Measurements from ENCODE around the gene PITPNC1.

Gene PITPNC1

GRCh38 chr17:67662712-67663111, 285.6 kb downstream of the PITPNC1 start:
- FAIRE-seq (no peak), DNase-seq (ENCODE audit: insufficient read length, low spot score) (no peak)

GRCh38 chr17:67663457-67663856, 286.4 kb downstream of the PITPNC1 start:
- DNase-seq (ENCODE audit: insufficient read length, low spot score) = no peak
- no peak for FAIRE-seq

GRCh38 chr17:67666028-67666427, 288.9 kb downstream of the PITPNC1 start:
- DNase-seq (ENCODE audit: insufficient read length, low spot score) = no peak
- no peak for FAIRE-seq

GRCh38 chr17:67666710-67667109, 289.6 kb downstream of the PITPNC1 start:
- FAIRE-seq (no peak), DNase-seq (ENCODE audit: insufficient read length, low spot score) (no peak)

GRCh38 chr17:67671493-67671892, 294.4 kb downstream of the PITPNC1 start:
- no peak for DNase-seq (ENCODE audit: insufficient read length, low spot score)
- FAIRE-seq = no peak

GRCh38 chr17:67672592-67673335, 295.7 kb downstream of the PITPNC1 start:
- DNase-seq (ENCODE audit: insufficient read length, low spot score) = no peak
- no peak for FAIRE-seq

- no peak for DNase-seq (ENCODE audit: insufficient read length, low spot score)
These were observed 298.4 kb downstream of the PITPNC1 start for GRCh38 chr17:67675481-67675880.

GRCh38 chr17:67676305-67676704, 299.2 kb downstream of the PITPNC1 start:
- DNase-seq (ENCODE audit: insufficient read length, low spot score) (no peak), FAIRE-seq (no peak)

More at GRCh38 chr17:67675481-67675880, 298.4 kb downstream of the PITPNC1 start:
- FAIRE-seq = no peak

- FAIRE-seq = no peak
- no peak for DNase-seq (ENCODE audit: insufficient read length, low spot score)
These were observed 301.3 kb downstream of the PITPNC1 start for GRCh38 chr17:67678414-67678813.

GRCh38 chr17:67679225-67679624, 302.1 kb downstream of the PITPNC1 start:
- FAIRE-seq (no peak), DNase-seq (ENCODE audit: insufficient read length, low spot score) (no peak)

GRCh38 chr17:67679721-67680120, 302.6 kb downstream of the PITPNC1 start:
- no peak for DNase-seq (ENCODE audit: insufficient read length, low spot score)
- FAIRE-seq = peak; percentile 87

- FAIRE-seq = peak; percentile 85
These were observed 303.6 kb downstream of the PITPNC1 start for GRCh38 chr17:67680445-67681224.

GRCh38 chr17:67682196-67682595, 305.1 kb downstream of the PITPNC1 start:
- peak; percentile 64 for FAIRE-seq
- DNase-seq (ENCODE audit: insufficient read length, low spot score) = no peak

More at GRCh38 chr17:67680445-67681224, 303.6 kb downstream of the PITPNC1 start:
- no peak for DNase-seq (ENCODE audit: insufficient read length, low spot score)

- FAIRE-seq = no peak
- no peak for DNase-seq (ENCODE audit: insufficient read length, low spot score)
These were observed 308.3 kb downstream of the PITPNC1 start for GRCh38 chr17:67685351-67685750.

- no peak for DNase-seq (ENCODE audit: insufficient read length, low spot score)
- no peak for FAIRE-seq
These were observed 309.2 kb downstream of the PITPNC1 start for GRCh38 chr17:67686241-67686640.

GRCh38 chr17:67687511-67687910, 310.4 kb downstream of the PITPNC1 start:
- no peak for FAIRE-seq

GRCh38 chr17:67689534-67690177, 312.6 kb downstream of the PITPNC1 start:
- FAIRE-seq (peak; percentile 75), DNase-seq (ENCODE audit: insufficient read length, low spot score) (peak; percentile 40)

More at GRCh38 chr17:67687511-67687910, 310.4 kb downstream of the PITPNC1 start:
- no peak for DNase-seq (ENCODE audit: insufficient read length, low spot score)

GRCh38 chr17:67693811-67694210, 316.7 kb downstream of the PITPNC1 start:
- DNase-seq (ENCODE audit: insufficient read length, low spot score) (no peak), FAIRE-seq (peak; percentile 11)

GRCh38 chr17:67696347-67696746, 319.3 kb downstream of the PITPNC1 start:
- no peak for DNase-seq (ENCODE audit: insufficient read length, low spot score)
- FAIRE-seq = no peak

- FAIRE-seq = peak; percentile 72
- DNase-seq (ENCODE audit: insufficient read length, low spot score) = no peak
These were observed 319.9 kb downstream of the PITPNC1 start for GRCh38 chr17:67696853-67697498.
